KMS-11 (cell line): ENCODE results near the gene C2CD5.

Experiments
- H2AFZ ChIP-seq: fragments of 200-600 bp; sonication (generic); 2 replicates; pipeline ENCODE4 v1.6.1; 2016; ENCODE audit warnings: antibody characterized with exemption, mixed run types, low read depth
- H3K27ac ChIP-seq: fragments of 200-600 bp; sonication (generic); 2 replicates; pipeline ENCODE4 v1.6.1; 2016; ENCODE audit warnings: mild to moderate bottlenecking, mixed run types
- H3K27me3 ChIP-seq: fragments of 200-600 bp; sonication (generic); 2 replicates; pipeline ENCODE4 v1.6.1; 2017; ENCODE audit warnings: mild to moderate bottlenecking, low read depth, mixed run types, moderate library complexity; ENCODE audit not compliant: insufficient read depth
- H3K36me3 ChIP-seq: fragments of 200-600 bp; sonication (generic); 2 replicates; pipeline ENCODE4 v1.6.1; 2017; ENCODE audit warnings: mild to moderate bottlenecking, mixed run types; ENCODE audit not compliant: insufficient read depth
- H3K4me1 ChIP-seq: fragments of 200-600 bp; sonication (generic); 2 replicates; pipeline ENCODE4 v1.6.1; 2016; ENCODE audit warnings: mild to moderate bottlenecking, low read depth, mixed run types; ENCODE audit not compliant: poor library complexity, severe bottlenecking
- H3K4me2 ChIP-seq: fragments of 200-600 bp; sonication (generic); 2 replicates; pipeline ENCODE4 v1.7.0; 2016; ENCODE audit warnings: mild to moderate bottlenecking, mixed run types
- H3K4me3 ChIP-seq: fragments of 200-600 bp; sonication (generic); IDR thresholded peaks from 2 replicates; pipeline ENCODE4 v1.6.1; 2017; ENCODE audit warnings: low read depth, low read length, mixed read lengths; ENCODE audit not compliant: insufficient read depth
- H3K79me2 ChIP-seq: fragments of 200-600 bp; sonication (generic); 2 replicates; pipeline ENCODE4 v1.6.1; 2016; ENCODE audit warnings: low read depth, mixed run types; ENCODE audit not compliant: insufficient read depth
- H3K9ac ChIP-seq: fragments of 200-600 bp; sonication (generic); 2 replicates; pipeline ENCODE4 v1.6.1; 2016; ENCODE audit warnings: mild to moderate bottlenecking, mixed run types
- H4K20me1 ChIP-seq: fragments of 200-600 bp; sonication (generic); 2 replicates; pipeline ENCODE4 v1.6.1; 2016; ENCODE audit warnings: mild to moderate bottlenecking, mixed run types; ENCODE audit not compliant: insufficient read depth
- TF ChIP-seq, protein P1 (sequence below): fragments of 200-600 bp; sonication (generic); conservative IDR thresholded peaks from 2 replicates; pipeline ENCODE4 v1.6.1; 2017; ENCODE audit warnings: low read depth, mild to moderate bottlenecking, antibody characterized with exemption, low read length, moderate library complexity, mixed read lengths

Gene C2CD5

DNA sequence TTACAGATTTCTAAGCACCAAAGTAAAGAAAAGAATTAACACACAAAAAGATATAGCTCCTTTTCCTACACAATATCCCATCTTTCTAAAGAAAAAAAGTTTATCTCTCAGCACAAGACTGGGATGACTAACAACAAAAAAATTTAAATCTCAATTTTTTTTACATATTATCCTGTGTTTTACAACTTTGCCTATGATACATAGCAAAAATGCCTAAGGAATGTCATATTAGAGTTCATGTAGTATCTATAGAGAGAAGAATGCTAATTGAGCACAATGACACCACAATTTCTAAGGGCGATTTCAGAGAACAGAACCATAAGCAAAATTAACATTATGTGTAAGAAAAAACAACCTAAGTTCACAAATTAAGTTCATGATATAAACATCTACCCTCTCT lies 16.3 kb downstream of the C2CD5 start:
- Histone ChIP-seq H3K36me3 (no peaks in the 10 kb centered on the region), H4K20me1 (no peaks in the 10 kb centered on the region), H3K9ac (no peak overlapping the region), H3K4me1 (no peaks in the 10 kb centered on the region), H3K4me2 (no peak overlapping the region), H3K27me3 (no peaks in the 10 kb centered on the region), H2AFZ (no peak overlapping the region), H3K4me3 (no peak overlapping the region), H3K27ac (no peak overlapping the region), H3K79me2 (no peaks in the 10 kb centered on the region)
- TF ChIP-seq, protein P1, sequence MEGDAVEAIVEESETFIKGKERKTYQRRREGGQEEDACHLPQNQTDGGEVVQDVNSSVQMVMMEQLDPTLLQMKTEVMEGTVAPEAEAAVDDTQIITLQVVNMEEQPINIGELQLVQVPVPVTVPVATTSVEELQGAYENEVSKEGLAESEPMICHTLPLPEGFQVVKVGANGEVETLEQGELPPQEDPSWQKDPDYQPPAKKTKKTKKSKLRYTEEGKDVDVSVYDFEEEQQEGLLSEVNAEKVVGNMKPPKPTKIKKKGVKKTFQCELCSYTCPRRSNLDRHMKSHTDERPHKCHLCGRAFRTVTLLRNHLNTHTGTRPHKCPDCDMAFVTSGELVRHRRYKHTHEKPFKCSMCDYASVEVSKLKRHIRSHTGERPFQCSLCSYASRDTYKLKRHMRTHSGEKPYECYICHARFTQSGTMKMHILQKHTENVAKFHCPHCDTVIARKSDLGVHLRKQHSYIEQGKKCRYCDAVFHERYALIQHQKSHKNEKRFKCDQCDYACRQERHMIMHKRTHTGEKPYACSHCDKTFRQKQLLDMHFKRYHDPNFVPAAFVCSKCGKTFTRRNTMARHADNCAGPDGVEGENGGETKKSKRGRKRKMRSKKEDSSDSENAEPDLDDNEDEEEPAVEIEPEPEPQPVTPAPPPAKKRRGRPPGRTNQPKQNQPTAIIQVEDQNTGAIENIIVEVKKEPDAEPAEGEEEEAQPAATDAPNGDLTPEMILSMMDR, result no peak

DNA sequence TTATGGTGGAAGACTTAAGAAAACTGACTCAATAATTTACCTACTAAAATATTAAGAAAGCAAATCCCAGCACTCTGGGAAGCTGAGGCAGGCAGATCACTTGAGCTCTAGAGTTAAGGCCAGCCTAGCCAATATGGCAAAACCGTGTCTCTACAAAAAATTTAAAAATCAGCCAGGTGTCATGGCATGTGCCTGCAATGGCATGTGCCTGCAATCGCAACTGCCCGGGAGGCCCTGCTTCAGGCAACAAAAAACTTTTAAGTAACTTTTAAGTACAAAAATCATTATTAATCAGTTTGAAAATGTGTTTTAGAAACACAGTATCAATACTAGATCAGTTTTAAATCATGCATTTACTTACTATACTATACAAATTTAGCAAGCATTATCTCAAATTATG lies 17.5 kb downstream of the C2CD5 start:
- H3K4me3 ChIP-seq, result no peak overlapping the region
- no peaks in the 10 kb centered on the region for H3K4me1 ChIP-seq
- no peaks in the 10 kb centered on the region for H3K36me3 ChIP-seq
- H3K79me2 ChIP-seq, result no peaks in the 10 kb centered on the region
- no peaks in the 10 kb centered on the region for H3K27me3 ChIP-seq
- no peak overlapping the region for H2AFZ ChIP-seq
- H3K27ac ChIP-seq, result no peak overlapping the region
- no peak overlapping the region for H3K9ac ChIP-seq
- no peaks in the 10 kb centered on the region for H4K20me1 ChIP-seq
- H3K4me2 ChIP-seq, result no peak overlapping the region
- TF ChIP-seq, protein P1, result no peak

DNA sequence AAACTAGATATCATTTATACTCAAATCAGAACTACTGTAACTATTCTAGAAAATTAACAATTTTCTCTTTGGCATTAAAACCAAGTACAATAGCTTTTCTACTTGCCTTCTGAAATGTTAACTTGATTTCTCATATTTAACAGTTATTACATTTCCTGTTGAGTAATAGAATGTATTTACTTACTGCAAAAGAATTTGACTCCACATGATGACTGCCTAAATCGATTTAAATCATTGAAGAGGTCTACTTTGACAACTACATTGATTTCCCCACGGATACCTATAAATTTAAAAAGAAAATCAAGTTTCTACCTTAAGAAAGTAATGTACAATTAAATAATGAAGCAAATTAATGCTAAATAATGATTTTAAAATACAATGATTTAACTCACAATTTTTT lies 18.9 kb downstream of the C2CD5 start:
- Histone ChIP-seq H3K79me2 (no peaks in the 10 kb centered on the region), H3K4me3 (no peak overlapping the region), H3K4me1 (no peaks in the 10 kb centered on the region), H3K9ac (no peak overlapping the region), H3K4me2 (no peak overlapping the region), H3K36me3 (no peaks in the 10 kb centered on the region), H2AFZ (no peak overlapping the region), H3K27me3 (no peaks in the 10 kb centered on the region), H3K27ac (no peak overlapping the region), H4K20me1 (no peaks in the 10 kb centered on the region)
- TF ChIP-seq, protein P1, result no peak

DNA sequence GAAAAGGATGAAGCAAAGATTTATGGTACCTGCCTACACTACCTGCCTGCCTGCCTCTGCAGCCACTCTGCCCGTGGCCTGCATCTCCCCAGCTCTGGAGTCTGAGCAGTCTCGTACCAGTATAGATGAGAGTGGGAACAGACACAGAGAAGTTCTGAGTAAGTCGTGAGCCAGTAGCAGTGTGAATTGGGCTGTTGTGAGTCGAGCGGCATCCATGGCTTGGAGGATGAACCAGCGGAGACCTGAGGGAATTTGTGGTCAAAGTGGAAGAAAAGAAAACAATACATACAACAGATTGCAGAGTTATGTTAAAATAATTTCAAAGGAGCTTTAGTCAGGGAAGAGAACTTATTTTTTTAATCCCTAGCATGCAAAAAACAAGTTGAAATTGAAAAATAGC lies 25.3 kb downstream of the C2CD5 start:
- Histone ChIP-seq H3K79me2 (no peaks in the 10 kb centered on the region), H3K27me3 (no peaks in the 10 kb centered on the region), H3K4me3 (no peak overlapping the region), H4K20me1 (no peaks in the 10 kb centered on the region), H2AFZ (no peak overlapping the region), H3K9ac (no peak overlapping the region), H3K36me3 (no peaks in the 10 kb centered on the region), H3K4me1 (no peaks in the 10 kb centered on the region), H3K27ac (no peak overlapping the region), H3K4me2 (no peak overlapping the region)
- TF ChIP-seq, protein P1, result no peak
